ENCODE data around the gene MRTFA.

GRCh38 chr22:40385036-40385782, 251.3 kb downstream of the MRTFA start:
- TF ChIP-seq CTCF (IDR thresholded peaks at IDR 0.05), result no peak
- no peak for TF ChIP-seq EP300 (IDR thresholded peaks at IDR 0.05)
- TF ChIP-seq POLR2A (IDR thresholded peaks at IDR 0.05), result no peak
